HG03432 (cell line): ENCODE measurements around the gene ZNF385C.
A peak's percentile ranks its signal among the peaks of the same experiment; 100 is the strongest.
"Not testable (repeated sequence)": the region's sequence is repeated elsewhere in the genome, so short reads cannot be mapped to it uniquely, and the experiment has no call there.

Experiments
- ATAC-seq: cut with Tn5 transposase; IDR thresholded peaks from one replicate; pipeline ENCODE4 v1.9.1; 2021; ENCODE audit warnings: mild to moderate bottlenecking, moderate library complexity; ENCODE audit not compliant: unreplicated experiment

ZNF385C gene

GRCh38 chr17:42025191-42025579 lies 73.1 kb downstream of the ZNF385C start:
- no peak for ATAC-seq

DNA sequence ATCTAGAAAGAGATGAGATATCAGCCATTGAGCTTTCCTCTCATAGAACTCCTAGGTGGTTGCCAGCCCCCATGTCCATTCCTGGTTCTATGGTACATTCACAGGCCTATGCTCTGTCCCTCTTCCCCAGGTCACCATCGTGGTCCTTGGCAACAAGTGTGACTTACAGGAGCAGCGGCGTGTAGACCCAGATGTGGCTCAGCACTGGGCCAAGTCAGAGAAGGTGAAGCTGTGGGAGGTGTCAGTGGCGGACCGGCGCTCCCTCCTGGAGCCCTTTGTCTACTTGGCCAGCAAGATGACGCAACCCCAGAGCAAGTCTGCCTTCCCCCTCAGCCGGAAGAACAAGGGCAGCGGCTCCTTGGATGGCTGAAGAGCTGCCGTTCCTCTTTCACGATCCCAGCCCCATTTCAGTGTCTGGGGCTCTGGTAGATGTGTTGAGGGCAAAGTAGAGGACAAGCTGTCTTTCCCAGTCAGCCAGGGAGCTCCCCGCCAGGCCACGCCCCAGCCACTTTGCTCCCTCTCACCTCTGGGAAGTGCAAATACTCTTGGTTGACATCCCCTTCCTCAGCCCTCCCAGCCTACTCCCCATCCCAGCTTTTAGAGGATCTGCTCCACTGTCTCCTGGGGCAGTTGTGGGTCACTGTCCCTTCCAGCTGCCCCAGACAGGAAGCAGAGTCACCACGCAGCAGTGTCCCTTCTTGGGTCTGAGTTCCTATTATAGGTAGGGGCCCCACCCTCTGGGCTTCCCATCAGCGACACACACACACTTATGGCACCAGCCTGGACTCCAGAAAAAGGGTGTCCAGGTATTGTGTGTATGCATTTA lies 74.5 kb downstream of the ZNF385C start:
- ATAC-seq, result no peak

GRCh38 chr17:42020845-42021244 lies 77.4 kb downstream of the ZNF385C start:
- not testable (repeated sequence) for ATAC-seq

- peak; percentile 65 for ATAC-seq
These were observed 78.5 kb downstream of the ZNF385C start, which contains the start of gene NKIRAS2 for GRCh38 chr17:42019509-42020404. TSS of gene NKIRAS2 (plus strand) at chr17:42020090. CDS start at chr17:42021578, 1,488 bp downstream.

DNA sequence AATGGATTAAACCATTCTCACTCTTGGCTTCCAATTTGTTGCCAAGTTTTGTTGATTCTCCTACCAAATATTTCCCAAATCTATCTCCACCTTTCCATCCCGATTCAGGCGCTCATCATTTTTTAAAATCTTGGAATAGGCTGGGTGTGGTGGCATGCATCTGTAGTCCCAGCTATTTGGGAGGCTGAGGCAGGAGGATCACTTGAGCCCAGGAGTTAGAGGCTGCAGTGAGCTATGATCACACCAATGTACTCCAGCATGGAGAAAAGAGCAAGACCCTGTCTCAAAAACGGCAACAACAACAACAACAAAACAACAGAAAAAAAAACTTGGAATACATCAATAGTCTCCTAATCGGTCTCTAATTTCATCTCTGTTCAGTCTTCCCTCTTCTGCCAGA lies 79.3 kb downstream of the ZNF385C start:
- ATAC-seq, result no peak

GRCh38 chr17:42018339-42018738 lies 79.9 kb downstream of the ZNF385C start:
- ATAC-seq, result no peak

DNA sequence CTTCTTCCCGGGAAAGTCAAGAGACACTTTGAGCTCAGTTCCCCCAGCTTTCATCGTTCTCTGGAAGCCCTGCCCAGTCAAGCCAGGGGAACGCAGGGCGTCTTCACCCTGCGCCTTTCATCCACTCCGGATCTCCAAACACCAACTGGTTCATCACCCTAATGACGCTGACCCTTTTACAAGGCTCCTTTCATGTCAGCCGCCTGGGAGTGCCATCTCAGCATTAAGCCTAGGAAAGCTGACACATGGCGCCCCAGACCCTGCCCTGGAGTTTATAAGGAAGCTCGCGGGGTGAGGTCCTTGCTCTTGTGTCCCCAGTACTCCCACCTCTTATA lies 80.4 kb downstream of the ZNF385C start:
- peak; percentile 3 for ATAC-seq

DNA sequence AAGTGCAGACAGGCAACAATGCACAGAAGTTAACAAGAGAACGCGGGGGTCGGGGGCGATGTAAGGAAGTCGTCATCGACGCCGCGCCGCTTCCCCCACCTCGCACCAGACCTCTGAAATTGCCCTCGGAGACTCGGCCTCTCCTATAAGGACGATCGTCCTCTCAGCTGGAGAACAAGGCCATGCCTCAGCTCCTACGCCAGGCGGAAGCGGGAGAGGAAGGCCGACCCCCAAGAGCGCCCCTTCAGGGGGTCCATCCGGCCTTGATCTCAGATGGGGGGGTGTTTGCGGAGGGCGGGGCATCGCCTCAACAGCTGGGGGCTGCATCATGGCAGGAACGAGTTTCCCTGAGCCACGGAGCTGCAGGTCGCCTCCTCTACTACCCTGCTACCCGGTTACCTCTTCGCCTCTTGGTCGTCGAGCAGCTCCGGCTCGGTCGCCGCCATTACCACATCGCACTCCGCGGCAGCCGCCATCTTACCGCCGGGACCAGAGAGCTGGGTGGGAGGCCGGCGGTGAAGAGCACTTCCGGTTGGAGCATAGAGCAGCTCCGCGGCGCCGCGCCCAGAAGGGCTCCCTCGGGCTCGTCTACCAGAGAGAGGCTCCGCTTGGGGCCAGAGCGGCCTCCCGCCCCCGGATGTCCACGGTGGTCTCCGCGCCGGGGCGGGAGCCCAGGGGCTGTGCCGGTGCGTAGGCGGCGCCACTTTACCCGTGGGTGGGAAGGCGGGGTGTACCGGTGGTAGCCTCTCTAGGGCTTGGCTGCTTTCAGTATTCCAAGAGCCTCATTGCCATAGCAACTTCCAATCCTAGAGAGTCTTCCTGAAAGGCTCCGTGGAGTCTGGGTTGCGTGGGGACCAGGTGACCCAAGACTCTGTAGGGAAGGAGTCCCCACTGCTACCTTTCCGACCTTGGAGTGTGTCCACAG lies 81.1 kb downstream of the ZNF385C start, which contains the start of gene DNAJC7:
TSS of gene DNAJC7 (minus strand) at position 499 of the 925 bp plus-strand sequence. CDS start at position 476, 23 bp downstream.
- peak; percentile 77 for ATAC-seq

DNA sequence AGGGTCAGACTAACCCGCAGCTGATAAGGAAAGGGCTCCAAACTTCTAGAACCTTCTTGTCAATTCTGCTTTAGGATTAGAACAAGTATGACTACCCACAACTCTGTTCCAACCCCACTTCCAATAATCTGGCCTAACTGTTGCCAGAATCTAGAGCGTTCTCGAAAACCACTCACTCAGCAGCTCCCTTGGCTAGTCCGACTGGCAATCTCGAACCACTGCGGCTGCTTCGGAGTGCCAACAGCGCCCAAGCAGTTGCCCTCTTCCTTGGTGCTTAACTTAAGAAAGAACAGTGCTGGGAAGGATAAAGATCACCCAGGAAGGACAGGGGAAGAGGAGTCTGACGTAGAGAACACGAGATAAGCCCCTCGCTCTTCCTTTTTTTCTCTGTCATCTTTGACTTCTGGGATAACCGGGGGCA lies 81.9 kb downstream of the ZNF385C start:
- ATAC-seq, result no peak

DNA sequence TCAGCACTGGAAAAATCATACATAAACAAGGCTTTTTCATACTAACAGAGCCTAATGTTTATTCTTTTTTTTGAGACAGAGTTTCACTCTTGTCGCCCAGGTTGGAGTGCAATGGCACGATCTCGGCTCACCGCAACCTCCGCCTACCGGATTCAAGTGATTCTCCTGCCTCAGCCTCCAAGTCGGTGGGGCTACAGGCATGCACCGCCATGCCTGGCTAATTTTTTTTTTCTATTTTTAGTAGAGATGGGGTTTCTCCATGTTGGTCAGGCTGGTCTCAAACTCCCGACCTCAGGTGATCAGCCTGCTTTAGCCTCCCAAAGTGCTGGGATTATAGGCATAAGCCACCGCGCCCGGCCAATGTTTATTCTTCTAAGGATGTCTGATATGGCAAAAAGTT lies 84.5 kb downstream of the ZNF385C start:
- not testable (repeated sequence) for ATAC-seq

DNA sequence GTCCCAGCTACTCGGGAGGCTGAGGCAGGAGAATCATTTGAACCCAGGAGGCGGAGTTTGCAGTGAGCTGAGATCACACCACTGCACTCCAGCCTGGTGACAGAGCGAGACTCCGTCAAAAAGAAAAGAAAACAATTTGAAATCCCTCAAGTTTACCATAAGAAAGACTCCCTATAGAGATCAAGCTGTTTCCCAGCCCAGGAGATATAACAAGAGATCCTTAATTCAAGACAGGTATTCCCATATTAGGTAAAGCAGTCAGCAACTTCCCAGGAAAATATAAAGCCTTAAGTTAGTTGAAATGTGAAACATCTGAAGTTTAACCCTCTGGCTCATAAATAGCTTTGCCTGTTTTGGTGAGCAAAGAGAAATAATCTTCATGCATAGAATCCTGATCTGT lies 85.9 kb downstream of the ZNF385C start:
- ATAC-seq, result not testable (repeated sequence)

GRCh38 chr17:42010898-42011516 lies 87.3 kb downstream of the ZNF385C start:
- no peak for ATAC-seq

DNA sequence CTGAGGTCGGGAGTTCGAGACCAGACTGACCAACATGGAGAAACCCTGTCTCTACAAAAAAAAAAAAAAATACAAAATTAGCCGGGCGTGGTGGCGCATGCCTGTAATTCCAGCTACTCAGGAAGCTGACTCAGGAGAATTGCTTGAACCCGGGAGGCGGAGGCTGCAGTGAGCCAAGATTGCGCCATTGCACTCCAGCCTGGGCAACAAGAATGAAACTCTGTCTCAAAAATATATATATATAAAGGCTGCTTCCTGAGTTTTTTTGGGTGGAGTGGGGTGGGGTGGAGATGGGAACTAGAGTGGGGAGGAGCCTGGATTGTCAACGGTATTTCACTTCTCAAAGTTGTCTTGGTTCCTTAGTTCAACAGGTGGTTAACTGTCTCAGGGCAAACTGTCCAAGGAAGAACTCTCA lies 88.0 kb downstream of the ZNF385C start:
- not testable (repeated sequence) for ATAC-seq

DNA sequence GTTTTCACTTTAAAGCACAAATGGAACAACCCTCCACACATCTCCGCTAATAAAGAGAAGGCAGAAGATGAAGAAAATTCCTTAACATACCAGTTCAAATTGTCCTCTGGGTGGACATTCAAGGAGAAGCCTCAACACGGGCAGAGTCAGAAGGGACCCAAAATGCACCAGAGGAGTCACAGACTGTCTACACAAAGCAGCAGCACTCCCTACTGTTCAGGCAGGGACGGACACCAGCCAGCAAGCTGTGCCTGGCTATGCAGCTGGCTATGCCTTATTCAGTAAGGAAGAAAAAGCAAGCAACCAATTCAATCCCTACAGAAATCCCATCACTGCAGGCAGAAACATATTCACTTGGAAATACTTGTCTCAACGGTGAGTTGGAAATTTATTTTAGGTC lies 89.1 kb downstream of the ZNF385C start:
- ATAC-seq, result no peak

GRCh38 chr17:42005166-42005565 lies 93.1 kb downstream of the ZNF385C start:
- ATAC-seq, result no peak

GRCh38 chr17:42002792-42003301 lies 95.4 kb downstream of the ZNF385C start:
- no peak for ATAC-seq

DNA sequence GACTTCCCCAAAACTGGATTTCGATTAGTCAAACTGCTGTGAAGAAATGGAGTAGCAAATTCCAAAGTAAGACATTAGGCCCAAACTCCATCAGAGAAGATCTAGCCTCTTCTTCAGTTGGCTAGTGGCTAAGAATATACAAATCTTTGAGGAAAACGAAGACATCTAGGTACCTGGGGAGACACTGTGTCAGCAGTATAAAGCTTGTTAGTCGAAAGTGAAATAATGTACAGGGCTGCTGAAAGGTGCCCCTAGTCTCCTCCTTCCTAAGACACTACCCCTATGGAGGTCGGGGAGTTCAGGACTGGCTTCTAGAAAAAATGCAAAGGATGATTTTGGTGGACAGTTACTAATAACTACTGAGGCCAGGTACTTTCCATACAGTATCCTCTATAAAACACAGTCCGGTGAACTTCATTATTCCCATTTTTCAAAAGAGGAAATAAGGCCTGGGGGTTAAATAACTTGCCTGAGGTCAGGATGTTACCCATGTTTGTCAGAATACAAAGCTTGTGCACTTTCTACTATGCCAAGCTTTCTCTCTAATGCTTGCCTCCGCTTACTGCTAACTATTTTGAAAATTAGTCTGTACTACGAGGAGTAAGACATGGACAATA lies 96.0 kb downstream of the ZNF385C start:
- ATAC-seq, result no peak

- no peak for ATAC-seq
These were observed 96.5 kb downstream of the ZNF385C start for GRCh38 chr17:42001729-42002128.

GRCh38 chr17:42000413-42001133 lies 97.7 kb downstream of the ZNF385C start:
- ATAC-seq, result no peak
